Measurements from ENCODE around the gene RHBDD3.

Gene RHBDD3

DNA sequence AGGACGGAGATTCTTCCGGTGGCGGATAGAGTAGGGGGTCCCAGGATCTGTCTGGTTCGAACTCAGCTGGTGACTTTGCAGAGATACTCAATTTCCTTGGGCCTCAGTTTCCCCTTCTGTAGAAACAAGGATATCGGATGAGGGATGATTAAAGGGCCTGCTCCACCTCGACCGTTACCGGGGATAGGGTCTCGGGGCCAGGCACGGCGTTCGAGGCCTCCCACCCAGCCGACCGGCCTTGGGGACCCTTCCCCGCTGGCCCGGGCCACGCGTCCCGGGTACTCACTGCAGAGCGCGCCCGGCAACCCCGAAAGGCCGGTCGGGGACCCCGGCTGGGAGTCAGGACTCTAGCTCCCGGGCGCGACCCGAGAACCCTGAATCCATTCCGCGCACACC is 321 bp downstream of the RHBDD3 start (continued):
- TF ChIP-seq ZNF133 (tag by site-specific recombination; IDR thresholded peaks at IDR 0.05) (no peak), ZNF16 (tag by site-specific recombination; IDR thresholded peaks at IDR 0.05; ENCODE audit: low read depth) (no peak), BCL6B (tag by site-specific recombination; IDR thresholded peaks at IDR 0.05) (no peak), PRDM2 (tag by site-specific recombination; IDR thresholded peaks at IDR 0.05; ENCODE audit: borderline replicate concordance) (no peak), ZNF280D (tag by site-specific recombination; IDR thresholded peaks at IDR 0.05) (no peak), GFI1B (tag by site-specific recombination; IDR thresholded peaks at IDR 0.05) (no peak), ZNF121 (tag by site-specific recombination; IDR thresholded peaks at IDR 0.05) (peak; percentile 39; the same call in 1 of the 2 replicates), ZNF658 (tag by site-specific recombination; IDR thresholded peaks at IDR 0.05) (no peak), ZNF837 (tag by site-specific recombination; IDR thresholded peaks at IDR 0.05) (no peak), PRDM4 (tag by site-specific recombination; IDR thresholded peaks at IDR 0.05) (no peak), ZNF792 (tag by site-specific recombination; IDR thresholded peaks at IDR 0.05) (peak; percentile 59; the same call in 1 of the 2 replicates), GLI2 (tag by site-specific recombination; IDR thresholded peaks at IDR 0.05; ENCODE audit: borderline replicate concordance, low read depth) (no peak), ZNF2 (tag by site-specific recombination; IDR thresholded peaks at IDR 0.05) (no peak), GLI4 (tag by site-specific recombination; IDR thresholded peaks at IDR 0.05) (peak; percentile 73; the same call in 1 of the 2 replicates), FEZF1 (tag by site-specific recombination; IDR thresholded peaks at IDR 0.05) (no peak), KLF1 (tag by site-specific recombination; IDR thresholded peaks at IDR 0.05) (peak; percentile 57; the same call in 1 of the 2 replicates), ZNF140 (tag by site-specific recombination; IDR thresholded peaks at IDR 0.05) (no peak), ZBTB49 (tag by site-specific recombination; IDR thresholded peaks at IDR 0.05; ENCODE audit: low read depth) (no peak), HOXC10 (CRISPR knock-in tag; IDR thresholded peaks at IDR 0.05) (no peak)
- TF ChIP-seq, protein P1, sequence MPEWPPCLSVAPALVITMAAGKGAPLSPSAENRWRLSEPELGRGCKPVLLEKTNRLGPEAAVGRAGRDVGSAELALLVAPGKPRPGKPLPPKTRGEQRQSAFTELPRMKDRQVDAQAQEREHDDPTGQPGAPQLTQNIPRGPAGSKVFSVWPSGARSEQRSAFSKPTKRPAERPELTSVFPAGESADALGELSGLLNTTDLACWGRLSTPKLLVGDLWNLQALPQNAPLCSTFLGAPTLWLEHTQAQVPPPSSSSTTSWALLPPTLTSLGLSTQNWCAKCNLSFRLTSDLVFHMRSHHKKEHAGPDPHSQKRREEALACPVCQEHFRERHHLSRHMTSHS (tag by site-specific recombination; IDR thresholded peaks at IDR 0.05) = no peak
- TF ChIP-seq, protein P2, sequence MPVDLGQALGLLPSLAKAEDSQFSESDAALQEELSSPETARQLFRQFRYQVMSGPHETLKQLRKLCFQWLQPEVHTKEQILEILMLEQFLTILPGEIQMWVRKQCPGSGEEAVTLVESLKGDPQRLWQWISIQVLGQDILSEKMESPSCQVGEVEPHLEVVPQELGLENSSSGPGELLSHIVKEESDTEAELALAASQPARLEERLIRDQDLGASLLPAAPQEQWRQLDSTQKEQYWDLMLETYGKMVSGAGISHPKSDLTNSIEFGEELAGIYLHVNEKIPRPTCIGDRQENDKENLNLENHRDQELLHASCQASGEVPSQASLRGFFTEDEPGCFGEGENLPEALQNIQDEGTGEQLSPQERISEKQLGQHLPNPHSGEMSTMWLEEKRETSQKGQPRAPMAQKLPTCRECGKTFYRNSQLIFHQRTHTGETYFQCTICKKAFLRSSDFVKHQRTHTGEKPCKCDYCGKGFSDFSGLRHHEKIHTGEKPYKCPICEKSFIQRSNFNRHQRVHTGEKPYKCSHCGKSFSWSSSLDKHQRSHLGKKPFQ (tag by site-specific recombination; IDR thresholded peaks at IDR 0.05) = no peak

All from HEK293 (cell line).